Liver (tissue), 9 donors: Measurements from ENCODE around the gene GRID1. TPM values are rescaled to one million over a fixed set of nuclear protein-coding genes. Genes with fewer than 3 reads are reported as not detected.

ENCODE experiments used
- DNase-seq: peaks from one replicate; pipeline ENCODE4 v3.0.0-alpha.2; 2017; ENCODE audit warnings: low spot score
- H3K27ac ChIP-seq, 2 donors: one replicate each; pipeline ENCODE4 v1.7.0; 2013; ENCODE audit warnings: inconsistent platforms in 2 of 2, low read length in 2 of 2, control low read depth in 1 of 2, low read depth in 1 of 2, mild to moderate bottlenecking in 1 of 2
- H3K27me3 ChIP-seq, 4 donors: one replicate each; pipeline versions ENCODE4 v1.6.1 to v1.7.0; 2013; ENCODE audit warnings: low read length in 3 of 4, inconsistent platforms in 1 of 4, mild to moderate bottlenecking in 1 of 4, moderate library complexity in 1 of 4; ENCODE audit not compliant: control insufficient read depth in 4 of 4, insufficient read depth in 4 of 4
- H3K36me3 ChIP-seq, 4 donors: one replicate each; pipeline versions ENCODE4 v1.6.1 to v1.7.0; 2013; ENCODE audit warnings: low read length in 3 of 4, mild to moderate bottlenecking in 3 of 4, low read depth in 1 of 4, moderate library complexity in 1 of 4; ENCODE audit not compliant: control insufficient read depth in 4 of 4, insufficient read depth in 3 of 4
- H3K4me1 ChIP-seq, 4 donors: one replicate each; pipeline versions ENCODE4 v1.6.1 to v1.7.0; 2013; ENCODE audit warnings: low read length in 3 of 4, mild to moderate bottlenecking in 3 of 4, moderate library complexity in 1 of 4; ENCODE audit not compliant: control insufficient read depth in 4 of 4, insufficient read depth in 4 of 4
- H3K4me3 ChIP-seq, 3 donors: one replicate each; pipeline versions ENCODE4 v1.6.1 to v1.7.0; 2013; ENCODE audit warnings: low read length in 3 of 3, control low read depth in 1 of 3, low read depth in 1 of 3, mild to moderate bottlenecking in 1 of 3
- H3K9ac ChIP-seq, 2 donors: one replicate each; pipeline ENCODE4 v1.7.0; 2013; ENCODE audit warnings: low read length in 2 of 2, mild to moderate bottlenecking in 2 of 2, moderate library complexity in 2 of 2, control low read depth in 1 of 2, low read depth in 1 of 2
- H3K9me3 ChIP-seq, 4 donors: one replicate each; pipeline versions ENCODE4 v1.6.1 to v1.7.0; 2013; ENCODE audit warnings: low read length in 3 of 4; ENCODE audit not compliant: control insufficient read depth in 4 of 4
- ATF3 ChIP-seq: IDR thresholded peaks from 2 replicates; pipeline ENCODE4 v1.6.1; 2016; ENCODE audit warnings: antibody characterized with exemption
- CTCF ChIP-seq: fragments of 150-350 bp; IDR thresholded peaks from 2 replicates; pipeline ENCODE4 v1.5.1; 2017; ENCODE audit warnings: improper control_type of control experiment, low read depth, low read length; ENCODE audit not compliant: missing input control
- EGR1 ChIP-seq, 2 donors: IDR thresholded peaks; 2 replicates each; pipeline ENCODE4 v1.6.1; 2016 to 2018; ENCODE audit warnings: antibody characterized with exemption in 2 of 2, low read depth in 2 of 2
- FOXA1 ChIP-seq: IDR thresholded peaks from 2 replicates; pipeline ENCODE4 v1.6.1; 2016; ENCODE audit warnings: antibody characterized with exemption
- FOXA2 ChIP-seq: IDR thresholded peaks from 2 replicates; pipeline ENCODE4 v1.6.1; 2016; ENCODE audit warnings: antibody characterized with exemption
- GABPA ChIP-seq, 2 donors: IDR thresholded peaks in 1 of 2; conservative IDR thresholded peaks in 1 of 2; 2 replicates each; pipeline ENCODE4 v1.6.1; 2016; ENCODE audit warnings: antibody characterized with exemption in 2 of 2, mild to moderate bottlenecking in 1 of 2, moderate library complexity in 1 of 2
- HNF4A ChIP-seq, 2 donors: conservative IDR thresholded peaks; 2 replicates each; pipeline ENCODE4 v1.6.1; 2016; ENCODE audit warnings: antibody characterized with exemption in 2 of 2, mild to moderate bottlenecking in 2 of 2
- HNF4G ChIP-seq: IDR thresholded peaks from 2 replicates; pipeline ENCODE4 v1.6.1; 2016; ENCODE audit warnings: antibody characterized with exemption
- JUND ChIP-seq, 2 donors: IDR thresholded peaks; 2 replicates each; pipeline ENCODE4 v1.6.1; 2016; ENCODE audit warnings: antibody characterized with exemption in 2 of 2
- MAX ChIP-seq: IDR thresholded peaks from 2 replicates; pipeline ENCODE4 v1.6.1; 2016; ENCODE audit warnings: antibody characterized with exemption
- NR2F2 ChIP-seq: IDR thresholded peaks from 2 replicates; pipeline ENCODE4 v1.6.1; 2016; ENCODE audit warnings: antibody characterized with exemption
- RAD21 ChIP-seq, 2 donors: IDR thresholded peaks; 2 replicates each; pipeline ENCODE4 v1.6.1; 2016; ENCODE audit warnings: antibody characterized with exemption in 2 of 2, mild to moderate bottlenecking in 2 of 2
- REST ChIP-seq: IDR thresholded peaks from 2 replicates; pipeline ENCODE4 v1.6.1; 2016; ENCODE audit warnings: antibody characterized with exemption, mild to moderate bottlenecking
- RXRA ChIP-seq, 2 donors: IDR thresholded peaks; 2 replicates each; pipeline ENCODE4 v1.6.1; 2017 to 2018; ENCODE audit warnings: antibody characterized with exemption in 2 of 2, mild to moderate bottlenecking in 1 of 2
- SP1 ChIP-seq: IDR thresholded peaks from 2 replicates; pipeline ENCODE4 v1.6.1; 2018; ENCODE audit warnings: antibody characterized with exemption, mild to moderate bottlenecking
- TAF1 ChIP-seq: conservative IDR thresholded peaks from 2 replicates; pipeline ENCODE4 v1.6.1; 2016; ENCODE audit warnings: antibody characterized with exemption, mild to moderate bottlenecking
- YY1 ChIP-seq: IDR thresholded peaks from 2 replicates; pipeline ENCODE4 v1.6.1; 2016; ENCODE audit warnings: antibody characterized with exemption, mild to moderate bottlenecking
- ZBTB33 ChIP-seq: IDR thresholded peaks from 2 replicates; pipeline ENCODE4 v1.6.1; 2016; ENCODE audit warnings: antibody characterized with exemption
- WGBS: extraction: QIAGEN DNeasy Blood & Tissue Kit; methylation state at CpG from one replicate; pipeline ENCODE4 v1.1.7; 2013; 5-methylcytosine and 5-hydroxymethylcytosine counted together
- polyA plus RNA-seq, 2 donors: library from polyadenylated mRNA; stranded (reverse) in 1 of 2; unstranded in 1 of 2; fragments of 200-250 nt in 1 of 2; fragments of >200 nt in 1 of 2; fragmentation: Nextera tagmentation in 1 of 2; extraction: Ambion mirVana in 1 of 2; gene quantifications; one replicate each; pipeline versions ENCODE4 v1.2.1 to v1.2.3, GENCODE V29; 2013 to 2015
- total RNA-seq, 2 donors: library from RNA; depleted of rRNA; stranded (reverse); fragments of >200 nt; gene quantifications; one replicate each; pipeline ENCODE4 v1.2.3, GENCODE V29; 2014
- donor health status: healthy.
- donor health status: healthy.
- donor health status: healthy.
- donor health status: healthy.
- donor health status: healthy.

Gene GRID1
- total and polyA plus RNA-seq, 4 donors, result 0.09 to 0.17 (median 0.14) TPM; not detected in 1

- H3K27ac ChIP-seq, result no peak overlapping the region
- no peaks in the 10 kb centered on the region for H3K36me3 ChIP-seq
- 95% methylated on average over 15 of the region's 15 CpGs for WGBS
- H3K27me3 ChIP-seq, result no peaks in the 10 kb centered on the region
- H3K4me3 ChIP-seq, result no peak overlapping the region
- DNase-seq, result no peak
- H3K4me1 ChIP-seq, result no peaks in the 10 kb centered on the region
- H3K9me3 ChIP-seq, result no peaks in the 10 kb centered on the region
- H3K9ac ChIP-seq, result no peak overlapping the region
- TF ChIP-seq RXRA (IDR thresholded peaks at IDR 0.05) (no peak), FOXA1 (no peak), ZBTB33 (no peak), ATF3 (no peak), HNF4G (no peak), FOXA2 (no peak), RAD21 (IDR thresholded peaks at IDR 0.05) (no peak), SP1 (no peak), TAF1 (no peak), CTCF (no peak), EGR1 (IDR thresholded peaks at IDR 0.05; ENCODE audit: low read depth in 2 of 2) (no peak), REST (no peak), NR2F2 (no peak), JUND (IDR thresholded peaks at IDR 0.05) (no peak), MAX (no peak), HNF4A (conservative IDR thresholded peaks at IDR 0.05) (no peak)
Observed at GRCh38 chr10:86250399-86250798, 116.2 kb downstream of the GRID1 start.

GRCh38 chr10:86249794-86250193 is 116.8 kb downstream of the GRID1 start:
- H3K27ac ChIP-seq, result no peak overlapping the region
- no peak for DNase-seq
- H3K4me3 ChIP-seq, result no peak overlapping the region
- H3K9me3 ChIP-seq, result no peaks in the 10 kb centered on the region
- H3K9ac ChIP-seq, result no peak overlapping the region
- no peaks in the 10 kb centered on the region for H3K27me3 ChIP-seq
- TF ChIP-seq FOXA1, result no peak
- no peak for TF ChIP-seq EGR1 (IDR thresholded peaks at IDR 0.05; ENCODE audit: low read depth in 2 of 2)
- no peak for TF ChIP-seq CTCF
- no peak for TF ChIP-seq NR2F2
- TF ChIP-seq ZBTB33, result no peak
- no peak for TF ChIP-seq YY1
- TF ChIP-seq MAX, result no peak
- TF ChIP-seq RAD21 (IDR thresholded peaks at IDR 0.05), result no peak
- no peak for TF ChIP-seq HNF4A (conservative IDR thresholded peaks at IDR 0.05)
- TF ChIP-seq FOXA2, result no peak
- TF ChIP-seq GABPA (IDR thresholded peaks at IDR 0.05 in 1 of 2, conservative IDR thresholded peaks at IDR 0.05 in 1 of 2), result no peak
- no peak for TF ChIP-seq JUND (IDR thresholded peaks at IDR 0.05)
- TF ChIP-seq ATF3, result no peak
- H3K36me3 ChIP-seq, result no peaks in the 10 kb centered on the region
- H3K4me1 ChIP-seq, result no peaks in the 10 kb centered on the region
